ENCODE data around the gene ATP11A.

Gene ATP11A

GRCh38 chr13:112885782-112886268 is 196.0 kb downstream of the ATP11A start:
- DNase-seq = no peak

GRCh38 chr13:112887151-112887550 is 197.3 kb downstream of the ATP11A start:
- DNase-seq = no peak

GRCh38 chr13:112887557-112887991 is 197.7 kb downstream of the ATP11A start:
- DNase-seq = no peak

GRCh38 chr13:112888238-112889111 is 198.6 kb downstream of the ATP11A start:
- no peak for DNase-seq

GRCh38 chr13:112889351-112890290 is 199.8 kb downstream of the ATP11A start:
- no peak for DNase-seq

GRCh38 chr13:112890316-112891145 is 200.7 kb downstream of the ATP11A start:
- DNase-seq = no peak

GRCh38 chr13:112891477-112892401 is 201.9 kb downstream of the ATP11A start:
- no peak for DNase-seq

- no peak for DNase-seq
These were observed 202.8 kb downstream of the ATP11A start for GRCh38 chr13:112892426-112893206.

- no peak for DNase-seq
These were observed 203.3 kb downstream of the ATP11A start for GRCh38 chr13:112893207-112893569.

GRCh38 chr13:112893570-112894422 is 204.0 kb downstream of the ATP11A start:
- DNase-seq = peak; percentile 26

GRCh38 chr13:112894423-112894672 is 204.5 kb downstream of the ATP11A start:
- DNase-seq = no peak

GRCh38 chr13:112894673-112895481 is 205.0 kb downstream of the ATP11A start:
- DNase-seq = no peak

GRCh38 chr13:112895521-112896465 is 206.0 kb downstream of the ATP11A start:
- no peak for DNase-seq

- DNase-seq = no peak
These were observed 207.1 kb downstream of the ATP11A start for GRCh38 chr13:112896736-112897602.

GRCh38 chr13:112897603-112897955 is 207.7 kb downstream of the ATP11A start:
- no peak for DNase-seq

- no peak for DNase-seq
These were observed 208.2 kb downstream of the ATP11A start for GRCh38 chr13:112897956-112898620.

Measured in CD4-positive, alpha-beta T cell treated with Interleukin-10 for 1 hour (primary cell).